ENCODE data around the gene CCR5.

Gene CCR5

DNA sequence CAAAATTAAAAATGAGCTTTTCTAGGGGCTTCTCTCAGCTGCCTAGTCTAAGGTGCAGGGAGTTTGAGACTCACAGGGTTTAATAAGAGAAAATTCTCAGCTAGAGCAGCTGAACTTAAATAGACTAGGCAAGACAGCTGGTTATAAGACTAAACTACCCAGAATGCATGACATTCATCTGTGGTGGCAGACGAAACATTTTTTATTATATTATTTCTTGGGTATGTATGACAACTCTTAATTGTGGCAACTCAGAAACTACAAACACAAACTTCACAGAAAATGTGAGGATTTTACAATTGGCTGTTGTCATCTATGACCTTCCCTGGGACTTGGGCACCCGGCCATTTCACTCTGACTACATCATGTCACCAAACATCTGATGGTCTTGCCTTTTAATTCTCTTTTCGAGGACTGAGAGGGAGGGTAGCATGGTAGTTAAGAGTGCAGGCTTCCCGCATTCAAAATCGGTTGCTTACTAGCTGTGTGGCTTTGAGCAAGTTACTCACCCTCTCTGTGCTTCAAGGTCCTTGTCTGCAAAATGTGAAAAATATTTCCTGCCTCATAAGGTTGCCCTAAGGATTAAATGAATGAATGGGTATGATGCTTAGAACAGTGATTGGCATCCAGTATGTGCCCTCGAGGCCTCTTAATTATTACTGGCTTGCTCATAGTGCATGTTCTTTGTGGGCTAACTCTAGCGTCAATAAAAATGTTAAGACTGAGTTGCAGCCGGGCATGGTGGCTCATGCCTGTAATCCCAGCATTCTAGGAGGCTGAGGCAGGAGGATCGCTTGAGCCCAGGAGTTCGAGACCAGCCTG lies 984 bp downstream of the CCR5 start:
- H3K9ac ChIP-seq (ENCODE audit: low read depth, low read length, poor library complexity, severe bottlenecking), result no peak overlapping the region
- H2AFZ ChIP-seq (ENCODE audit: low read length), result no peak overlapping the region
- no peaks in the 10 kb centered on the region for H3K27me3 ChIP-seq (ENCODE audit: insufficient read depth, low read length, poor library complexity, severe bottlenecking)
- peaks cover 64% of the 10 kb centered on the region for H3K4me1 ChIP-seq (ENCODE audit: insufficient read depth, low read length, poor library complexity, severe bottlenecking)
- H3K4me3 ChIP-seq (ENCODE audit: low read length, poor library complexity, severe bottlenecking), result no peak overlapping the region
- no peaks in the 10 kb centered on the region for H4K20me1 ChIP-seq (ENCODE audit: insufficient read depth, low read length, poor library complexity, severe bottlenecking)
- no peaks in the 10 kb centered on the region for H3K36me3 ChIP-seq (ENCODE audit: insufficient read depth, low read length)
- no peaks in the 10 kb centered on the region for H3K79me2 ChIP-seq (ENCODE audit: insufficient read depth, low read length)
- TF ChIP-seq, protein P1, sequence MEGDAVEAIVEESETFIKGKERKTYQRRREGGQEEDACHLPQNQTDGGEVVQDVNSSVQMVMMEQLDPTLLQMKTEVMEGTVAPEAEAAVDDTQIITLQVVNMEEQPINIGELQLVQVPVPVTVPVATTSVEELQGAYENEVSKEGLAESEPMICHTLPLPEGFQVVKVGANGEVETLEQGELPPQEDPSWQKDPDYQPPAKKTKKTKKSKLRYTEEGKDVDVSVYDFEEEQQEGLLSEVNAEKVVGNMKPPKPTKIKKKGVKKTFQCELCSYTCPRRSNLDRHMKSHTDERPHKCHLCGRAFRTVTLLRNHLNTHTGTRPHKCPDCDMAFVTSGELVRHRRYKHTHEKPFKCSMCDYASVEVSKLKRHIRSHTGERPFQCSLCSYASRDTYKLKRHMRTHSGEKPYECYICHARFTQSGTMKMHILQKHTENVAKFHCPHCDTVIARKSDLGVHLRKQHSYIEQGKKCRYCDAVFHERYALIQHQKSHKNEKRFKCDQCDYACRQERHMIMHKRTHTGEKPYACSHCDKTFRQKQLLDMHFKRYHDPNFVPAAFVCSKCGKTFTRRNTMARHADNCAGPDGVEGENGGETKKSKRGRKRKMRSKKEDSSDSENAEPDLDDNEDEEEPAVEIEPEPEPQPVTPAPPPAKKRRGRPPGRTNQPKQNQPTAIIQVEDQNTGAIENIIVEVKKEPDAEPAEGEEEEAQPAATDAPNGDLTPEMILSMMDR (conservative IDR thresholded peaks at IDR 0.05; ENCODE audit: low read length), result no peak
- TF ChIP-seq EZH2phosphoT487 (IDR thresholded peaks at IDR 0.05; ENCODE audit: borderline replicate concordance), result no peak
- H3K9me2 ChIP-seq (replicated peaks; ENCODE audit: low read depth, low read length), result no peaks in the 10 kb centered on the region
- H3F3A ChIP-seq (ENCODE audit: low read depth), result peaks cover 7% of the 10 kb centered on the region
- no peaks in the 10 kb centered on the region for H3K9me3 ChIP-seq (ENCODE audit: insufficient read depth, low read depth, low read length)
- peak overlapping the region; percentile 57 for H3K4me2 ChIP-seq (ENCODE audit: low read depth, low read length, poor library complexity, severe bottlenecking)

DNA sequence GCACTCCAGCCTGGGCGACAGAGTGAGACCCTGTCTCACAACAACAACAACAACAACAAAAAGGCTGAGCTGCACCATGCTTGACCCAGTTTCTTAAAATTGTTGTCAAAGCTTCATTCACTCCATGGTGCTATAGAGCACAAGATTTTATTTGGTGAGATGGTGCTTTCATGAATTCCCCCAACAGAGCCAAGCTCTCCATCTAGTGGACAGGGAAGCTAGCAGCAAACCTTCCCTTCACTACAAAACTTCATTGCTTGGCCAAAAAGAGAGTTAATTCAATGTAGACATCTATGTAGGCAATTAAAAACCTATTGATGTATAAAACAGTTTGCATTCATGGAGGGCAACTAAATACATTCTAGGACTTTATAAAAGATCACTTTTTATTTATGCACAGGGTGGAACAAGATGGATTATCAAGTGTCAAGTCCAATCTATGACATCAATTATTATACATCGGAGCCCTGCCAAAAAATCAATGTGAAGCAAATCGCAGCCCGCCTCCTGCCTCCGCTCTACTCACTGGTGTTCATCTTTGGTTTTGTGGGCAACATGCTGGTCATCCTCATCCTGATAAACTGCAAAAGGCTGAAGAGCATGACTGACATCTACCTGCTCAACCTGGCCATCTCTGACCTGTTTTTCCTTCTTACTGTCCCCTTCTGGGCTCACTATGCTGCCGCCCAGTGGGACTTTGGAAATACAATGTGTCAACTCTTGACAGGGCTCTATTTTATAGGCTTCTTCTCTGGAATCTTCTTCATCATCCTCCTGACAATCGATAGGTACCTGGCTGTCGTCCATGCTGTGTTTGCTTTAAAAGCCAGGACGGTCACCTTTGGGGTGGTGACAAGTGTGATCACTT lies 2.0 kb downstream of the CCR5 start:
- Histone ChIP-seq H3K4me2 (ENCODE audit: low read depth, low read length, poor library complexity, severe bottlenecking) (no peak overlapping the region), H3K4me1 (ENCODE audit: insufficient read depth, low read length, poor library complexity, severe bottlenecking) (peaks cover 71% of the 10 kb centered on the region), H3F3A (ENCODE audit: low read depth) (peaks cover 7% of the 10 kb centered on the region), H4K20me1 (ENCODE audit: insufficient read depth, low read length, poor library complexity, severe bottlenecking) (no peaks in the 10 kb centered on the region), H3K9me3 (ENCODE audit: insufficient read depth, low read depth, low read length) (no peaks in the 10 kb centered on the region), H3K4me3 (ENCODE audit: low read length, poor library complexity, severe bottlenecking) (no peak overlapping the region), H3K9me2 (replicated peaks; ENCODE audit: low read depth, low read length) (no peaks in the 10 kb centered on the region), H3K9ac (ENCODE audit: low read depth, low read length, poor library complexity, severe bottlenecking) (no peak overlapping the region), H3K36me3 (ENCODE audit: insufficient read depth, low read length) (no peaks in the 10 kb centered on the region), H3K27me3 (ENCODE audit: insufficient read depth, low read length, poor library complexity, severe bottlenecking) (no peaks in the 10 kb centered on the region), H3K79me2 (ENCODE audit: insufficient read depth, low read length) (no peaks in the 10 kb centered on the region), H2AFZ (ENCODE audit: low read length) (no peak overlapping the region)
- no peak for TF ChIP-seq EZH2phosphoT487 (IDR thresholded peaks at IDR 0.05; ENCODE audit: borderline replicate concordance)
- TF ChIP-seq, protein P1 (conservative IDR thresholded peaks at IDR 0.05; ENCODE audit: low read length), result peak; percentile 92

DNA sequence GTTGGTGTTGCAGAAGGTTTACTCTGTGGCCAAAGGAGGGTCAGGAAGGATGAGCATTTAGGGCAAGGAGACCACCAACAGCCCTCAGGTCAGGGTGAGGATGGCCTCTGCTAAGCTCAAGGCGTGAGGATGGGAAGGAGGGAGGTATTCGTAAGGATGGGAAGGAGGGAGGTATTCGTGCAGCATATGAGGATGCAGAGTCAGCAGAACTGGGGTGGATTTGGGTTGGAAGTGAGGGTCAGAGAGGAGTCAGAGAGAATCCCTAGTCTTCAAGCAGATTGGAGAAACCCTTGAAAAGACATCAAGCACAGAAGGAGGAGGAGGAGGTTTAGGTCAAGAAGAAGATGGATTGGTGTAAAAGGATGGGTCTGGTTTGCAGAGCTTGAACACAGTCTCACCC lies 4.0 kb downstream of the CCR5 start:
- peak overlapping the region; percentile 61 for H3K9ac ChIP-seq (ENCODE audit: low read depth, low read length, poor library complexity, severe bottlenecking)
- H3K27me3 ChIP-seq (ENCODE audit: insufficient read depth, low read length, poor library complexity, severe bottlenecking), result no peaks in the 10 kb centered on the region
- no peaks in the 10 kb centered on the region for H4K20me1 ChIP-seq (ENCODE audit: insufficient read depth, low read length, poor library complexity, severe bottlenecking)
- H3K4me3 ChIP-seq (ENCODE audit: low read length, poor library complexity, severe bottlenecking), result no peak overlapping the region
- H3K4me2 ChIP-seq (ENCODE audit: low read depth, low read length, poor library complexity, severe bottlenecking), result peak overlapping the region; percentile 59
- H2AFZ ChIP-seq (ENCODE audit: low read length), result peak overlapping the region; percentile 31; the same call in 1 of the 2 replicates
- no peak for TF ChIP-seq EZH2phosphoT487 (IDR thresholded peaks at IDR 0.05; ENCODE audit: borderline replicate concordance)
- TF ChIP-seq, protein P1 (conservative IDR thresholded peaks at IDR 0.05; ENCODE audit: low read length), result no peak
- peaks cover 7% of the 10 kb centered on the region for H3F3A ChIP-seq (ENCODE audit: low read depth)
- H3K9me3 ChIP-seq (ENCODE audit: insufficient read depth, low read depth, low read length), result no peaks in the 10 kb centered on the region
- H3K4me1 ChIP-seq (ENCODE audit: insufficient read depth, low read length, poor library complexity, severe bottlenecking), result peaks cover 68% of the 10 kb centered on the region
- no peaks in the 10 kb centered on the region for H3K79me2 ChIP-seq (ENCODE audit: insufficient read depth, low read length)
- no peaks in the 10 kb centered on the region for H3K9me2 ChIP-seq (replicated peaks; ENCODE audit: low read depth, low read length)
- no peaks in the 10 kb centered on the region for H3K36me3 ChIP-seq (ENCODE audit: insufficient read depth, low read length)
